Upper lobe of left lung (tissue), 4 donors: ENCODE results near the gene NHSL1.

Source experiments
- CTCF ChIP-seq, 6 experiments: fragments of 450-650 bp in 4 of 6; fragments of 200-600 bp in 2 of 6; sonication (generic) in 2 of 6; IDR thresholded peaks; one replicate each; pipeline ENCODE4 v1.5.1; 2016 to 2019; ENCODE audit warnings: antibody characterized with exemption in 6 of 6
- POLR2A ChIP-seq, 4 donors: fragments of 450-650 bp; IDR thresholded peaks; one replicate each; pipeline ENCODE4 v1.5.1; 2016 to 2017; ENCODE audit warnings: antibody characterized with exemption in 4 of 4, mild to moderate bottlenecking in 2 of 4
- POLR2AphosphoS5 ChIP-seq, 2 donors: sonication (generic); formaldehyde crosslinking; IDR thresholded peaks; one replicate each; pipeline ENCODE4 v1.5.1; 2017; ENCODE audit warnings: antibody characterized with exemption in 2 of 2

GRCh38 chr6:138492871-138493270 is 6.4 kb downstream of the NHSL1 start:
- no peak for TF ChIP-seq CTCF (IDR thresholded peaks at IDR 0.05)
- no peak for TF ChIP-seq POLR2A (IDR thresholded peaks at IDR 0.05)
- TF ChIP-seq POLR2AphosphoS5 (IDR thresholded peaks at IDR 0.05), result no peak
